HG02870 (cell line): ENCODE measurements around the gene SAMD7.

Experiments used
- ATAC-seq: cut with Tn5 transposase; IDR thresholded peaks from one replicate; pipeline ENCODE4 v1.9.1; 2021; ENCODE audit warnings: mild to moderate bottlenecking, moderate library complexity; ENCODE audit not compliant: unreplicated experiment

SAMD7 gene

GRCh38 chr3:169911272-169911671, at the start of gene SAMD7:
SAMD7 (plus strand) TSS chr3:169911572; CDS start chr3:169919499, 7,927 bp downstream.
- no peak for ATAC-seq

DNA sequence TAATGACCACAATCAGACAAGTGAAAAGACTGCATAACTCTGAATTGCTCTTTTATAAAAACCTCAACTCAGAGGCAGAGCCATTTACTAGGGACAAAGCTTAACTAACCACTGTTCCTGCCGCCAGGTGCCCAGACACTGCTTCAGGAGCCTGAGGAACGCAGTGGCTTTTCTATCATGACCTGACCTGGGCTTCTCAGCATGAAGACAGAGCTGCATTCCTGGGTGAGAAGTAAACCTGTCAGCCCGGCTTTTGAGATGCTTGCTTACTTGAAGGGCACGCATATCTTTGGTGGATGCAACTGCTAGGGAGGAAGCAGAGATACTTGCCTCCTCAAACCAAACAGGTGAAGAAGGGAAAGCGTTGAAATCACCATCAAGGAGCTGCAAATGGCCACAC, 49.5 kb upstream of the SAMD7 start:
- no peak for ATAC-seq

GRCh38 chr3:169863458-169863899, 47.9 kb upstream of the SAMD7 start:
- no peak for ATAC-seq

- ATAC-seq, result no peak
Observed at GRCh38 chr3:169864270-169864669, 47.1 kb upstream of the SAMD7 start.

DNA sequence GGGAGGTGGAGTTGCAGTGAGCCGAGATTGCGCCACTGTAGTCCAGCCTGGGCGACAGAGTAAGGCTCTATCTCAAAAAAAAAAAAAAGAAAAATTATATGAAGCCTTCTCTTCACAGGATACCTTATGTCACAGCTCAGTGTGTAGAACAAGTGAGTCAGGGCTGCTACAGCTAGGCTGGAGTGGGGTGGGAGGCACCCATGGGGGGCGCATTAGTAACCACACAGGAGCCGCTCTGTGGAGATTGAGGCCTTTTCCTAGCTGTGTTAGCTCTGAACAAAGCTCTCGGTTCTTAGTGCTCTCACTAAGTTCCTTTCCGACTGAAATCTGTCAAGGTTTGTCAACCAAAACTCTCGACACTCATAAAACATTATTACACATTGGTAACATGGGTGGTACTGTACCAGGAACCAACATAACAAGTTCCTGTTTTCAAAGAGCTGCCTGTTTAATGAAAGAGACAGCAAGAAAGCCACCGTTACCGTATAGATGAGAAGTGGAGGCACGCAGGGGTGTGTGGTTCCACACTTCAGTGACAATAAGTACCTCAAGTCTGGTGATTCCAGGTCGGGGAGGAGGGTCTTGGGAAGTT, 46.1 kb upstream of the SAMD7 start:
- ATAC-seq, result no peak

- no peak for ATAC-seq
Observed at GRCh38 chr3:169867584-169868210, 43.7 kb upstream of the SAMD7 start.

DNA sequence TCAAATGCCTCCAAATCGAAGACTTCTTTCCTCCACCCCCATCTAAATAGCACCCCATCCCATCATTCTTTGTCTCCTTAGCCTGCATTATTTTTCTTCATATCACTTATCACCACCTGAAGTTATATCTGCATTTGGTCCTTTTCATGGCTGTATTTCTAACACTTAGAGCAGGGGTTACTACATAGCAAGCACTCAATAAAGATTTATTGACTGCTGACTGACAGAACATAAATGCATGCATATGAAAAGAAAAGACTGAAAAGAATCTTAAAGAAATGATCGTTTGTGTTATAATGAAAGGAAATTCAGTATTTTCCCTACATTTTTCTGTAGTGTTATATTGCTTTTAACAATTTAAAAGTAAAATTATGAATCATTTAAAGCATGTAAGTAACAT, 43.0 kb upstream of the SAMD7 start:
- ATAC-seq, result no peak

GRCh38 chr3:169869484-169870220, 41.7 kb upstream of the SAMD7 start, which contains the start of gene LRRC31:
LRRC31 (minus strand) TSS chr3:169869935; CDS start chr3:169869807, 128 bp downstream.
- ATAC-seq, result no peak

GRCh38 chr3:169871129-169871886, 40.1 kb upstream of the SAMD7 start:
- ATAC-seq, result no peak

GRCh38 chr3:169879013-169879557, 32.3 kb upstream of the SAMD7 start:
- ATAC-seq, result no peak

DNA sequence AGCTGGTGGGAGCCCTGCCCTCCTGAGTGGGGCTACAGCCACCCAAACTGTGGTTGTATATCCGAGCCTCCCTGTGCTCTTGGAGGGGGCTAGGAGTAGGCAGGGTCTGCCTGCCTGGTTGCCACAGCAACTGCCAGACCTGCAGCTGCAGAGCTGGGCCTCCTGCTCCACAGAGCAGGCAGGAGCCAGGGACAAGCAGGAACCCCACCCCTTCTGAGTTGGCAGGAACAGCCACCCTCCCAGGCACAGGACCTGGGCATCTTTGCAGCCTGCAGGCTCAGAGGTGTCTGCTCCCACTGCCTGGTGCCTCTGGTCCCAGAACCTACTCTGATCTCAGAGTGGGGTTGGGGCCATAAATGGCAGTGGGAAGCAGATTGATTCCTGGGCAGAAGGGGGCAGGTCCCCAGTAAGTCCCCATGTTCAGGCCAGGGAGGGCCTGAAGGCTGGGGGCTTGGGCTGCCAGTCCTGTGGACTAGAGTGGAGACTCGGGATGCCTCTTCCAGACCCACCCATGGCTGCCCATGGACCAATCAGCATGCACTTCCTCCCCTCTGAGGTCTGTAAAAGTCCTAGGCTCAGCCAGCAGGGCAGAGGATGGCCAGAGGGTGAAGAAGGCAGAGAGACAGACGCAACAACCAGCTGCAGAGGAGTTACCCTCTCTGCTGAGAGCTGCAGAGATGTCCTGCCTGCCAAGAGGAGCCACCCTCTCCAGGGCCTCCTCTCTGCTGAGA, 31.4 kb upstream of the SAMD7 start:
- no peak for ATAC-seq

- ATAC-seq, result no peak
Observed at GRCh38 chr3:169880576-169881250, 30.7 kb upstream of the SAMD7 start.

DNA sequence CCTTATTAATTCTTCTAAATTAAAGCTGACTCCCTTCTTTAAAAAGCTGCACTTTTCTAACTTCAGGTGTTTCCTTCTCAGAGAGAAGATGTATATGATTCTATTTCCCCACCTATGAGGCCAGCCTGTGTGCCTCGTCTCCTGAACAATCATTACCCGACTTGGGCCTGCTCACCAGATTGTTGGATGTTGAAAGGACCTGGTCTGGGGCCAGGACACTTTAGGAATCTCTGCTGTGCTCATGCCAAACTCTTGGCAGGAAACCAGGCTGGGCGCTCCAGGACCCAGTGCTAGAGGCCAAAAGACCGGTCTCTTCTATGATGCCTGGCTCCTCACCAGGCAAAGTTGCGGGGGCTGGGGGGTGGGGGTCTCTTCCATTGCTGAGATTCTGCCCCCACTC, 24.7 kb upstream of the SAMD7 start:
- no peak for ATAC-seq

DNA sequence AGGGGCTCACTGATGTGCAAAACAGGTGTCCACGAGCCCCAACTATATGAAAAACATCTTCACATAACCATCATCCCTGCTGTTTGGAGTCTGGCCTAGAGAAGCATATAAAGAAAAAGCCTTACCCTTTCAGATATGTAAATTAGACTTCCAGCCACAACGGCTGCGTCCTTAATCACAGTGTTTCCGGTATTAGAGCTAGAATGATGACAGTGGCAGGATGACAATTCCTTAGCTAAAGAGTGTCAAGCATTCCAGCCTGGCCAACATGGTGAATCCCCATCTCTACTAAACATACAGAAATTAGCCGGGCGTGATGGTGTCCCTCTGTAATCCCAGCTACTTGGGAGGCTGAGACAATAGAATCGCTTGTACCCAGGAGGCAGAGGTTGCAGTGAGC, 19.5 kb upstream of the SAMD7 start:
- no peak for ATAC-seq

GRCh38 chr3:169894110-169894509, 17.3 kb upstream of the SAMD7 start:
- no peak for ATAC-seq

DNA sequence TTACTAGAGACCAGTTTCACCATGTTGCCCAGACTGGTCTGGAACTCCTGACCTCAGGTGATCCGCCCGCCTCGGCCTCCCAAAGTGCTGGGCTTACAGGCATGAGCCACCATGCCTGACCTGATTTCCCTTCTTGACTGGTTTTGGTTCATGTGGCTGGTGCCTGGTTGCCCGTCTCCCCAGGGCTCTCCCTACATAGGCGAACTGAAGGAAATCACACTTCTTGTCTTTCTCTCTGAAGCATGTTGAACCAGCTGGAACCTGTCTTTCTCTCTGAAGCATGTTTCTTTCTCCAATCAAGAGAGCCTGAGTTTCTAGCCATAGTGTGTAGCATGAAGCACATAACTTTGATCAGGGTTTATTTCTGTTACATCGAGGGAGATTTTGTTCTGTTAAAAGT, 16.3 kb upstream of the SAMD7 start:
- ATAC-seq, result no peak

DNA sequence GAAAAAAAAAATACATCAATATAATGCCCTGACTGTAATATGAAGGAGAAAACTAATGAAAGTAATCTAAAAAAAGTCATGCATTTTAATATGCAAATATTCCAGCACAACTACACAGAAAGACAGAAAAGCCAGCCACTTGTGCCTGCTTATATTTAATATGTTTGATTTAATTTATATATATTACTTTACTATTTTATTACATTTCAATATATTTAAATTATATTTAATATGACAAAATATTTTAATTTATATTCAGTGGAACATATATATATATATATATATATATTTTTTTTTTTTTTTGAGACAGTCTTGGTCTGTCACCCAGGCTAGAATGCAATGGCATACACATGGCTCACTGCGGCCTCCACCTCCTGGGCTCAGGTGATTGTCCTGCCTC, 14.1 kb upstream of the SAMD7 start:
- ATAC-seq, result no peak

- ATAC-seq, result no peak
Observed at GRCh38 chr3:169901453-169901852, 9.9 kb upstream of the SAMD7 start.

DNA sequence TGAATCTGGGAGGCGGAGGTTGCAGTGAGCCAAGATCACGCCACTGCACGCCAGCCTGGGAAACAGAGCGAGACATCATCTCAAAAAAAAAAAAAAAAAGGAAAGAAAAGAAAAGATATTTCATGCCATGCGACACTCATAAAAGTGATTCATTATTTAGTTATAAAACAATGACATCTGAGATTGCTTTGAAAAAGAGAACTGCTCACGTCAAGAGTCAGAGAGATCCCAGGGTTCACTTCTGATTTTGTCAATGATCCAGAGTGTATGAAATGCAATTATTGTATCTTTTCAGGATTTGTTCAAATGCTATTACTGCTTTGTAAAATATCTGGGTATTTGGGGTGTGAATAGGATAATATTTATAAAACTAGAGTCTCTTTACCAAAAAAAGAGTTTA, 6.0 kb upstream of the SAMD7 start:
- no peak for ATAC-seq

DNA sequence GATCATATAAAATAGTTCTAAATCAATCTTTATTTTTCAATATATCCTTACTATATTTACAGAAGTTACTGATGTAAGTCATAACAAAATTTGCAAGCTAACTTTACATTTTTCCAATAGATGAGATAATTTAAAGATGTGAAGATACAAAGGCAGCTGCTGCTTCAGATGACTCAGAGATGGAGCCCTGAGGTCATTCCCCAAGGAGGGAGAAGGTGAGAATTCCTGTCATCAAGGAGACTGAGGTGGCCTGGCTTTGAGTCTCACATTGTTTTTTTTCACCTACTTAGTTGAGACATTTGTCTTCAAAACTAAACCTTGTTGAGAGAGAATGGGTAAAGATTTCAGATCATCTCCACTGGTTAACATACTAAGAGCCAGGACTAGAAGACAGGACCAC, 3.9 kb upstream of the SAMD7 start:
- ATAC-seq, result no peak
